LNCAP (cell line): ENCODE data around the gene TMPRSS6.

Experiments used
- TF ChIP-seq, protein P1 (sequence below): fragments of 450-650 bp; IDR thresholded peaks from 2 replicates; pipeline ENCODE4 v1.5.1; 2017; ENCODE audit warnings: mild to moderate bottlenecking

The TMPRSS6 gene

DNA sequence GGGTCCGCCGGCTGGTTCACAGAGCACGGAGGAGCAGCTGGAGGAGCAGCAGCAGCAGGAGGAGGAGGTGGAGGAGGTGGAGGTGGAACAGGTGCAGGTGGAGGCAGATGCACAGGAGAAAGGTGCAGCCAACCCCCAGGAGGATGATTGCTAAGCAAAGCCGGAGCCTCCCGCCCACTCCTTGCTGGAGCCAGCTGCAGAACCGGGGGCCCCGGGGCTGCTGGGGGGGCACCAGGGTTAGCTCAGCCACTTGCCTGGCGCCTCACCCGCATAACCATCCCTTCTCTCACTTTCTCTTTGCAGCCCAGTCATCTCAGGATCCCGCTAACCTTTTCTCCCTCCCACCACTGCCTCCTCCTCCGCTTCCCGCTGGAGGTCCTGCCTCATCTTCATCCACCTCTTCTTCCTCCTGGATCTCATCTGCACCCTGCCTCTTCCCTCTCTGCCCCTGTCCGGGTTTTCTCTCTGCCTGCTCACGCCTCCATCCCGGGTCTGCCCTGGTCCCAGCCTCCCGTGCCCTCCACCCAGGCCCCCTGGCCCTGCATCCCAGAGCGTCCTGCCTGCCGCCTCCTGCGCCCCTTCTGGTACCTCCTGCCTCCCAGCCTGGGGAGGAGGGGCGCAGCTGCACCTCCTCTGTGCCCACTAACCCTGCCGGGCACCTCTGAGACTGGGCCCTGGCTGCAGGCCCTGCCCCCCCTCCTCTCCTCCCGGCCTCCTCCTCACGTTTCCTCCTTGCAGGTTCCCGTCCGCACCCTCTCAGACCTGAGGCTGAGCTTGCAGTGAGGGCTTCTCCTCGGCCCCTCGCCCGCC is 48.5 kb downstream of the TMPRSS6 start:
- TF ChIP-seq, protein P1, sequence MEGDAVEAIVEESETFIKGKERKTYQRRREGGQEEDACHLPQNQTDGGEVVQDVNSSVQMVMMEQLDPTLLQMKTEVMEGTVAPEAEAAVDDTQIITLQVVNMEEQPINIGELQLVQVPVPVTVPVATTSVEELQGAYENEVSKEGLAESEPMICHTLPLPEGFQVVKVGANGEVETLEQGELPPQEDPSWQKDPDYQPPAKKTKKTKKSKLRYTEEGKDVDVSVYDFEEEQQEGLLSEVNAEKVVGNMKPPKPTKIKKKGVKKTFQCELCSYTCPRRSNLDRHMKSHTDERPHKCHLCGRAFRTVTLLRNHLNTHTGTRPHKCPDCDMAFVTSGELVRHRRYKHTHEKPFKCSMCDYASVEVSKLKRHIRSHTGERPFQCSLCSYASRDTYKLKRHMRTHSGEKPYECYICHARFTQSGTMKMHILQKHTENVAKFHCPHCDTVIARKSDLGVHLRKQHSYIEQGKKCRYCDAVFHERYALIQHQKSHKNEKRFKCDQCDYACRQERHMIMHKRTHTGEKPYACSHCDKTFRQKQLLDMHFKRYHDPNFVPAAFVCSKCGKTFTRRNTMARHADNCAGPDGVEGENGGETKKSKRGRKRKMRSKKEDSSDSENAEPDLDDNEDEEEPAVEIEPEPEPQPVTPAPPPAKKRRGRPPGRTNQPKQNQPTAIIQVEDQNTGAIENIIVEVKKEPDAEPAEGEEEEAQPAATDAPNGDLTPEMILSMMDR = no peak

DNA sequence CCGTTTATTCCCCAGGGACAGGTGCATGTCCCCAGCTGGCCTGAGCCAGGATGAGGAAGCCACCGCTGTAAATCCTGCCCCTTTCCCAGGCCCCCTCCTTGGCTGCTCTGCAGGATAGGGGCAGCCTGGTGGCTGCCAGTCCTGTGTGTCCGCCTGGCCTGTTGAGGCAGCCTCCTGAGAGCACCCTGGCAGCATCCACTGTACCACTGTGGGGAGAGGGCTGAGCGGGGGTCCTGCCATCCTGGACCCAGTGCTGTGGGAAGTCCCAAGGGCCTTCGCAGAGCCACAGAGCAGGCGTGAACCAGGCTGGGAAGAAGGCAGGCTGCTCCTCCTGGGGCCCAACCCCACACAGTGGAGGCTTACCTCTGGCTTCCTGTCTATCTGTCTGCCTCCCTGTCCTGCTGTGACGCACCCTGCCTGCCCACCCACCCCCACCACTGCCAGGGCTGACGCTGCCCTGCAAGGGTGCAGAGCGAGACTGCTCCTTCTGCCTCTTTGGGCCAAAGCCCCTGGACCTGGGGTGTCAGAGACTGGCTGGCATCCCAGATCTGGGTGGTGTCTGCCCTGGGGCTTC is 49.5 kb downstream of the TMPRSS6 start:
- TF ChIP-seq, protein P1 = no peak

DNA sequence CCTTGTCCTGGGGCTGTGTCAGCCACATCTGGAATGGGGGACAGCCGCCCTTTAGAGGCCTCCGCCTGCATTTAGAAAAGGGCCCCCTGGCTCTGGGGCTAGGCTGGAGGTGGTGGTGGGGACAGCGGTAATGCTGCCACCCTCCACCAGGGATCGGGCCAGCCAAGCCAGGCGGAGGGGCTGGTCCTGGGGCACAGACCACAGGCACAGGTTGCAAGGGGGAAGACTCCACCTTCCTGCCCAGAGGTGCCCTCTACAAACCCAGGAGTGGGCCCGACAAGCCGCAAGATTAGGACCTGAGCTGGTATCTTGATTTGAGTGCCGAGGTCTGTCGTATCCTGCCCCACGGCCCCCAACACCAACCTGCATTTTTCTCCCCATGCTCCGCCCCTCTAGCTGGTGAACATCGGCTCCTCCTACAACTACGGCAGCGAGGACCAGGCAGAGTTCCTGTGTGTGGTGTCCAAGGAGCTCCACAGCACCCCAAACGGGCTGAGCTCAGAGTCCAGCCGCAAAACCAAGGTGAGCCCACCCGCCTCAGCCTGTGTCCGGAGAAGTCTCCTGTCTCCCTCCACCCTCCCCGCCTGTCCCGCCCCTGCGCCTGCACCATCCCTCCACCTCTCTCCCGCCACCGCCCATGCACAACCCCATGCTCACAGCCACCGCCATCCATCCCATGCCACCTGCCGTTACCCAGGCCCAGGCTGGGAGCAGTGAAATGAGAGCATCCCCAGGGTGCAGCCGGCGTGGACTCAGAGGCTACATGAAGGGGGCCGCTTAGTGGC is 50.4 kb downstream of the TMPRSS6 start:
- TF ChIP-seq, protein P1 = no peak

DNA sequence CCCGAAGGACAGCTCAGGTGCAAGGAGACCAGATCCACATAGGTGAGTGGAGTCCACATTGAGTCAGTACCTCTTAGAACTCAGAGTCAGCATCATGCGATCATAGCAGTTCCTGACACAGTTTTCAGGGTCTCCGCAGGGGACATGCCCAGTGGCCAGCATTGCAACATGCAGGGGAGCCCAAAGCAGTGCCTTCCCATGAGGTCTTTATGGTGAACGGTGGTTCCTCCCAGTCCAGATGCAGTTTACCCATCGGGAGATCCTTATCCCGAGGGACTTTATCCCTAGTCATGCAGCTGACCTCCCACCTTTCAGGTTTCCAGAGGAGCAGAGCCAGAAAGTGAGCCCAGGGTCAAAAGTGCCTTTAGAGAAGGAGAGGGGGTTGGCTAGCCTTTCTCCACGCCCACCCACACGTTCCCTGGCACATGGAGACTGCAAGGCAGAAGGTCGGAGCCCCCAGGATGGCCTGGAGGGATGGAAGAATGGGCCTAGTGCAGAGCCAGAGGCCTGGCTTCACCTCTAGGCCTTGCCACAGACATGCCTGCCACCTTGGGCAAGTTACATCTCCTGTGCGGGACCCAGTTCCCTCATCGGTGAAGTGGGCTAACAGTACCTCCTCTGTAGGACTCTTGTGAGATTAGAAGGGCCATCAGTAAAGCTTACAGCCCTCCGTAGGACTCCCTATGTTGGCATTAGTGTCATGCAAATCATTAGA is 51.6 kb downstream of the TMPRSS6 start:
- TF ChIP-seq, protein P1 = no peak

DNA sequence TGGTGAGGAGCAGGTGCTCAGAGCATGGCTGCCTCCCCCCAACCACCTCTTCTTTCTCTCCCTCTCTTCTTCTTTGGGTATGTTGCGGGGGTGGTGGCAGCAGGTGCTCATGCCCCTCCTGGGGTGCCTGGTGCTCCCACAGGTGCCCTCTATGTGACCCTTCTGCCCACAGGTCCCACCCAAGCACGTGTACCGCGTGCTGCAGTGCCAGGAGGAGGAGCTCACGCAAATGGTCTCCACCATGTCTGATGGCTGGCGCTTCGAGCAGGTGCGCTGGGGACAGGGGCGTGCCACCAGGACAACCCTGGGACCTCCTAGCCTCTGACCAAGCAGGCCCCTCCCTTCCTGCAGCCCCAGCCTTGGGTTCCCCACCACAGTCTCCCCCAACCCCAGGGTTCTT is 52.3 kb downstream of the TMPRSS6 start:
- TF ChIP-seq, protein P1 = no peak

DNA sequence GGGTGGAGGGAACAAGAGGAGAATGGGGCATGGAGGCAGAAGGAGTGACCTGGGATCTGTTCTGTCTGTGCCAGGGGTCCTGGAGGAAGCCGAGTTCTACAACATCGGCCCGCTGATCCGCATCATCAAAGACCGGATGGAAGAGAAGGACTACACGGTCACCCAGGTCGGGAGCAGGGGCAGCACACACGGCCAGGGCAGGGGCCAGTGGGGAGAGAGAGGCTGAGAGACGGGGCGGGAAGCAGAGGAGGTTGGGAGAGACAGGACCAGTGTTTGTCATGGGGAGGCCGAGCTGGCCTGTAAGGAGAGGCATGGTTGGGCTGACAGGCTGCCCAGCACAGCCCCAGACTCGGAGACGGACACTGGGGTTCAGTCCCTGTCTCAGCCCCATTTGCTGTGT is 53.3 kb downstream of the TMPRSS6 start:
- TF ChIP-seq, protein P1 = no peak
